ENCODE measurements around the gene C12orf60.

The C12orf60 gene

GRCh38 chr12:14781563-14781962 lies 21.9 kb upstream of the C12orf60 start:
- no peak for TF ChIP-seq TAF1 (IDR thresholded peaks at IDR 0.05; ENCODE audit: borderline replicate concordance, insufficient read depth, low read length)
- TF ChIP-seq REST (IDR thresholded peaks at IDR 0.05; ENCODE audit: insufficient read depth in 1 of 2, low read depth in 2 of 2, low read length in 2 of 2), result no peak
- TF ChIP-seq FOXP2 (optimal IDR thresholded peaks at IDR 0.05; ENCODE audit: borderline replicate concordance, extremely low read depth, extremely low read length, insufficient read depth), result no peak
- TF ChIP-seq POLR2AphosphoS5 (IDR thresholded peaks at IDR 0.05; ENCODE audit: low read depth, low read length), result no peak

- no peak for TF ChIP-seq FOXP2 (optimal IDR thresholded peaks at IDR 0.05; ENCODE audit: borderline replicate concordance, extremely low read depth, extremely low read length, insufficient read depth)
- TF ChIP-seq SIN3A (IDR thresholded peaks at IDR 0.05; ENCODE audit: borderline replicate concordance, insufficient read depth, low read length), result no peak
- no peak for TF ChIP-seq REST (IDR thresholded peaks at IDR 0.05; ENCODE audit: insufficient read depth in 1 of 2, low read depth in 2 of 2, low read length in 2 of 2)
- TF ChIP-seq POLR2AphosphoS5 (IDR thresholded peaks at IDR 0.05; ENCODE audit: low read depth, low read length), result no peak
- TF ChIP-seq TAF1 (IDR thresholded peaks at IDR 0.05; ENCODE audit: borderline replicate concordance, insufficient read depth, low read length), result no peak
Observed at GRCh38 chr12:14782756-14783155, 20.7 kb upstream of the C12orf60 start.

GRCh38 chr12:14784471-14784870 lies 19.0 kb upstream of the C12orf60 start:
- no peak for TF ChIP-seq SIN3A (IDR thresholded peaks at IDR 0.05; ENCODE audit: borderline replicate concordance, insufficient read depth, low read length)
- TF ChIP-seq REST (IDR thresholded peaks at IDR 0.05; ENCODE audit: insufficient read depth in 1 of 2, low read depth in 2 of 2, low read length in 2 of 2), result no peak
- TF ChIP-seq TAF1 (IDR thresholded peaks at IDR 0.05; ENCODE audit: borderline replicate concordance, insufficient read depth, low read length), result no peak
- no peak for TF ChIP-seq POLR2AphosphoS5 (IDR thresholded peaks at IDR 0.05; ENCODE audit: low read depth, low read length)
- TF ChIP-seq FOXP2 (optimal IDR thresholded peaks at IDR 0.05; ENCODE audit: borderline replicate concordance, extremely low read depth, extremely low read length, insufficient read depth), result no peak

GRCh38 chr12:14785568-14785967 lies 17.9 kb upstream of the C12orf60 start:
- no peak for TF ChIP-seq REST (IDR thresholded peaks at IDR 0.05; ENCODE audit: insufficient read depth in 1 of 2, low read depth in 2 of 2, low read length in 2 of 2)
- TF ChIP-seq TAF1 (IDR thresholded peaks at IDR 0.05; ENCODE audit: borderline replicate concordance, insufficient read depth, low read length), result no peak
- no peak for TF ChIP-seq FOXP2 (optimal IDR thresholded peaks at IDR 0.05; ENCODE audit: borderline replicate concordance, extremely low read depth, extremely low read length, insufficient read depth)
- TF ChIP-seq POLR2AphosphoS5 (IDR thresholded peaks at IDR 0.05; ENCODE audit: low read depth, low read length), result no peak
- TF ChIP-seq SIN3A (IDR thresholded peaks at IDR 0.05; ENCODE audit: borderline replicate concordance, insufficient read depth, low read length), result no peak

GRCh38 chr12:14795028-14795448 lies 8.4 kb upstream of the C12orf60 start:
- TF ChIP-seq REST (IDR thresholded peaks at IDR 0.05; ENCODE audit: insufficient read depth in 1 of 2, low read depth in 2 of 2, low read length in 2 of 2) (no peak), TAF1 (IDR thresholded peaks at IDR 0.05; ENCODE audit: borderline replicate concordance, insufficient read depth, low read length) (no peak)

All from PFSK-1 (cell line).